Gastroesophageal sphincter (tissue), 4 donors: ENCODE data around the gene TMEM245. TPM values are rescaled to one million over a fixed set of nuclear protein-coding genes. Genes with fewer than 3 reads are reported as not detected.
"Not testable (repeated sequence)": the region's sequence is repeated elsewhere in the genome, so short reads cannot be mapped to it uniquely, and the experiment has no call there.

ENCODE experiments used
- ATAC-seq: fragments of 150-250 bp; one replicate; pipeline ENCODE4 v1.9.1; 2016; ENCODE audit warnings: mild to moderate bottlenecking, moderate library complexity
- H3K27ac ChIP-seq, 4 donors: fragments of 200-600 bp; sonication (generic) in 3 of 4; 1 replicate in 3 of 4; 2 replicates in 1 of 4; pipeline ENCODE4 v1.5.1; 2016 to 2019
- H3K27me3 ChIP-seq: fragments of 200-600 bp; sonication (generic); one replicate; pipeline ENCODE4 v1.5.1; 2019
- H3K36me3 ChIP-seq, 2 donors: fragments of 200-600 bp; sonication (generic); one replicate each; pipeline ENCODE4 v1.5.1; 2019; ENCODE audit warnings: control low read depth in 1 of 2
- H3K4me1 ChIP-seq, 3 donors: fragments of 200-600 bp; sonication (generic); 1 replicate in 2 of 3; 2 replicates in 1 of 3; pipeline ENCODE4 v1.5.1; 2016 to 2019; ENCODE audit warnings: control low read depth in 2 of 3
- H3K4me3 ChIP-seq, 2 donors: fragments of 200-600 bp; sonication (generic); one replicate each; pipeline ENCODE4 v1.5.1; 2019; ENCODE audit warnings: mild to moderate bottlenecking in 1 of 2, moderate library complexity in 1 of 2
- H3K9me3 ChIP-seq, 3 donors: fragments of 200-600 bp; sonication (generic); one replicate each; pipeline ENCODE4 v1.5.1; 2017 to 2019; ENCODE audit warnings: control low read depth in 2 of 3
- CTCF ChIP-seq, 4 experiments: fragments of 200-600 bp in 2 of 4; fragments of 450-650 bp in 2 of 4; sonication (generic) in 1 of 4; IDR thresholded peaks; one replicate each; pipeline ENCODE4 v1.5.1; 2017 to 2019; ENCODE audit warnings: antibody characterized with exemption in 4 of 4, mild to moderate bottlenecking in 2 of 4, moderate library complexity in 2 of 4
- EP300 ChIP-seq: sonication (generic); formaldehyde crosslinking; IDR thresholded peaks from one replicate; pipeline ENCODE4 v1.6.1; 2017; ENCODE audit warnings: antibody characterized with exemption, mild to moderate bottlenecking
- POLR2A ChIP-seq, 2 donors: fragments of 450-650 bp; IDR thresholded peaks; one replicate each; pipeline ENCODE4 v1.6.1; 2017; ENCODE audit warnings: antibody characterized with exemption in 2 of 2, mild to moderate bottlenecking in 2 of 2, moderate library complexity in 1 of 2
- POLR2AphosphoS5 ChIP-seq: sonication (generic); formaldehyde crosslinking; IDR thresholded peaks from one replicate; pipeline ENCODE4 v1.6.1; 2017; ENCODE audit warnings: antibody characterized with exemption
- WGBS, 2 donors: methylation state at CpG; one replicate each; pipeline ENCODE4 v1.1.5; 2018; ENCODE audit warnings: low coverage in 1 of 2; 5-methylcytosine and 5-hydroxymethylcytosine counted together
- total RNA-seq, 4 donors: library from RNA; depleted of rRNA; stranded (reverse); fragments of >200 nt; gene quantifications; one replicate each; pipeline ENCODE4 v1.1.0, GENCODE V29; 2016

TMEM245 gene
- total RNA-seq, 4 donors from 2014 or later = 130 to 180 (median 142) TPM

GRCh38 chr9:109138421-109138820, 18.7 kb upstream of the TMEM245 start:
- Histone ChIP-seq H3K27me3 (no peaks in the 10 kb centered on the region), H3K4me3 (no peak overlapping the region), H3K27ac (no peak overlapping the region), H3K9me3 (no peaks in the 10 kb centered on the region), H3K4me1 (no peaks in the 10 kb centered on the region), H3K36me3 (peaks cover 0 to 5% of the 10 kb centered on the region in 2 donors)
- 100% methylated on average over 1 of the region's 2 CpGs for WGBS, 2 donors
- TF ChIP-seq EP300 = no peak
- no peak for TF ChIP-seq CTCF (IDR thresholded peaks at IDR 0.05)
- no peak for TF ChIP-seq POLR2AphosphoS5
- no peak for TF ChIP-seq POLR2A (IDR thresholded peaks at IDR 0.05)
- ATAC-seq = no peak

GRCh38 chr9:109134167-109134578, 14.4 kb upstream of the TMEM245 start:
- no peaks in the 10 kb centered on the region for H3K36me3 ChIP-seq
- 100% methylated on average over 1 of the region's 1 CpG for WGBS, 2 donors
- no peaks in the 10 kb centered on the region for H3K4me1 ChIP-seq
- H3K27ac ChIP-seq = no peak overlapping the region
- H3K27me3 ChIP-seq = no peaks in the 10 kb centered on the region
- no peak for ATAC-seq
- no peaks in the 10 kb centered on the region for H3K9me3 ChIP-seq
- no peak overlapping the region for H3K4me3 ChIP-seq
- TF ChIP-seq POLR2A (IDR thresholded peaks at IDR 0.05) (no peak), POLR2AphosphoS5 (no peak), EP300 (no peak), CTCF (IDR thresholded peaks at IDR 0.05) (no peak)

GRCh38 chr9:109133533-109133932, 13.8 kb upstream of the TMEM245 start:
- no peaks in the 10 kb centered on the region for H3K27me3 ChIP-seq
- H3K9me3 ChIP-seq = no peaks in the 10 kb centered on the region
- H3K4me3 ChIP-seq = no peak overlapping the region
- no peak for ATAC-seq
- no peaks in the 10 kb centered on the region for H3K36me3 ChIP-seq
- 83 to 89% methylated on average over 2 of the region's 2 CpGs for WGBS, 2 donors
- H3K4me1 ChIP-seq = no peaks in the 10 kb centered on the region
- H3K27ac ChIP-seq = no peak overlapping the region
- TF ChIP-seq POLR2AphosphoS5 (no peak), CTCF (IDR thresholded peaks at IDR 0.05) (no peak), EP300 (no peak), POLR2A (IDR thresholded peaks at IDR 0.05) (no peak)

- no peaks in the 10 kb centered on the region for H3K36me3 ChIP-seq
- H3K27me3 ChIP-seq = no peaks in the 10 kb centered on the region
- no peak overlapping the region for H3K4me3 ChIP-seq
- no peaks in the 10 kb centered on the region for H3K4me1 ChIP-seq
- TF ChIP-seq POLR2A (IDR thresholded peaks at IDR 0.05) (no peak), EP300 (no peak), POLR2AphosphoS5 (no peak), CTCF (IDR thresholded peaks at IDR 0.05) (no peak)
- H3K27ac ChIP-seq = no peak overlapping the region
- no peaks in the 10 kb centered on the region for H3K9me3 ChIP-seq
- no peak for ATAC-seq
- WGBS, 2 donors = 45 to 53% methylated on average over 2 of the region's 2 CpGs
These were observed 12.8 kb upstream of the TMEM245 start for GRCh38 chr9:109132567-109133021.

GRCh38 chr9:109129470-109130197, 9.9 kb upstream of the TMEM245 start:
- H3K4me3 ChIP-seq = no peak overlapping the region
- H3K36me3 ChIP-seq = no peaks in the 10 kb centered on the region
- TF ChIP-seq POLR2A (IDR thresholded peaks at IDR 0.05) = no peak
- TF ChIP-seq CTCF (IDR thresholded peaks at IDR 0.05) = no peak
- no peak for TF ChIP-seq POLR2AphosphoS5
- no peak for TF ChIP-seq EP300
- no peak for ATAC-seq
- H3K27ac ChIP-seq = no peak overlapping the region
- H3K4me1 ChIP-seq = no peaks in the 10 kb centered on the region
- no peaks in the 10 kb centered on the region for H3K27me3 ChIP-seq
- 78% methylated on average over 6 of the region's 6 CpGs for WGBS, 2 donors
- no peaks in the 10 kb centered on the region for H3K9me3 ChIP-seq

- not testable (repeated sequence) for H3K27ac ChIP-seq, H3K9me3 ChIP-seq, H3K27me3 ChIP-seq, H3K4me3 ChIP-seq, H3K4me1 ChIP-seq, ATAC-seq, H3K36me3 ChIP-seq
- WGBS, 2 donors = 31 to 67% methylated on average over 1 to 2 of the region's 4 CpGs
These were observed 6.9 kb upstream of the TMEM245 start for GRCh38 chr9:109126671-109127070.
